ENCODE measurements around the gene LRRC14B.

DNA sequence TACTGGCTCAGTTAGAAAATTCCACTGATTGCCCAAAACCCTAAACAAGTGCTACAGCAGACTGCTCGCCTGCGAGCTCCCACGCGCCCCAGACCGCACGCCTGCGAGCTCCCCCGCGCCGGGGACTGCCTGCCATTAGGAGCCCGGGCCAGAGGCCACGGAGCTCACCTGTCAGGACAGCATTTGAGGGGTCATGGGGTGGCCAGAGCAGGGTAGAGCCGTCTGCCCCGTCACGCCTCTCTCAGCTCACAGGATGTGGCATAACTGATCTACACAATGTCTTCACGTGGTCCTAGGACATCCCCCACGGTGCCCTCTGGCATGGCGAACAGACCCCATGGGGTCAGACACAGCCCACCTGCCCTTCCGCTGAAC lies 29.1 kb upstream of the LRRC14B start:
- TF ChIP-seq EZH2phosphoT487 (IDR thresholded peaks at IDR 0.05; ENCODE audit: insufficient read depth, low read depth) (no peak), EZH2 (IDR thresholded peaks at IDR 0.05; ENCODE audit: insufficient read depth, poor library complexity, severe bottlenecking) (no peak)
